H1 (cell line): Measurements from ENCODE around the gene F5. TPM values are rescaled to one million over a fixed set of nuclear protein-coding genes. Genes with fewer than 3 reads are reported as not detected.

Experiments
- CTCF ChIA-PET: fragments of 300-600 bp; sonication (Branson Sonifier 250); formaldehyde crosslinking; loops from one replicate; lab custom pipeline; 2021; ENCODE audit not compliant: partially characterized antibody; lab: Charles Lee
- POLR2A ChIA-PET: fragments of 300-600 bp; sonication (Branson Sonifier 250); formaldehyde crosslinking; loops from one replicate; lab custom pipeline; 2021; ENCODE audit warnings: inconsistent platforms; ENCODE audit not compliant: partially characterized antibody; lab: Charles Lee
- DNase-seq, 2 experiments: peaks; one replicate each; pipeline versions ENCODE4 v3.0.0 to v3.0.0-alpha.2; 2010 to 2022; ENCODE audit warnings: low spot score in 2 of 2, low read depth in 1 of 2, mixed read lengths in 1 of 2
- FAIRE-seq: peaks from 2 replicates; lab custom pipeline; 2011; peaks lifted over from hg19 to GRCh38; lab: Jason Lieb, UNC
- H2AFZ ChIP-seq: 2 replicates; pipeline ENCODE4 v1.8.1; 2012; ENCODE audit warnings: low read length, inconsistent platforms
- H2AK5ac ChIP-seq: 2 replicates; pipeline ENCODE4 v1.6.1; 2013; ENCODE audit warnings: low read depth, low read length
- H2BK120ac ChIP-seq: replicated peaks from 2 replicates; pipeline ENCODE3; 2013; ENCODE audit warnings: low read depth, low read length, inconsistent platforms
- H2BK12ac ChIP-seq: 2 replicates; pipeline ENCODE4 v1.6.1; 2013; ENCODE audit warnings: low read depth, low read length
- H2BK15ac ChIP-seq: 2 replicates; pipeline ENCODE4 v1.6.1; 2013; ENCODE audit warnings: low read length
- H2BK20ac ChIP-seq: 2 replicates; pipeline ENCODE4 v1.6.1; 2013; ENCODE audit warnings: low read length
- H2BK5ac ChIP-seq: 2 replicates; pipeline ENCODE4 v1.6.1; 2013; ENCODE audit warnings: low read depth, low read length
- H3K14ac ChIP-seq: 2 replicates; pipeline ENCODE4 v1.6.1; 2013; ENCODE audit warnings: inconsistent platforms; ENCODE audit not compliant: insufficient read length
- H3K18ac ChIP-seq: 2 replicates; pipeline ENCODE4 v1.6.1; 2013; ENCODE audit warnings: low read length; ENCODE audit errors: extremely low read depth
- H3K23ac ChIP-seq: 2 replicates; pipeline ENCODE4 v1.6.1; 2013; ENCODE audit warnings: inconsistent platforms; ENCODE audit not compliant: insufficient read length
- H3K23me2 ChIP-seq: 2 replicates; pipeline ENCODE4 v1.6.1; 2013; ENCODE audit warnings: low read depth, low read length
- H3K27ac ChIP-seq: 2 replicates; pipeline ENCODE4 v1.6.1; 2011; ENCODE audit warnings: low read depth, low read length, inconsistent platforms
- H3K27me3 ChIP-seq, 4 experiments: replicated peaks in 1 of 4; 1 replicate in 1 of 4; 2 replicates in 3 of 4; pipeline versions ENCODE4 v1.6.1 to v1.8.1; 2011 to 2013; ENCODE audit warnings: low read length in 3 of 4, mild to moderate bottlenecking in 3 of 4, inconsistent platforms in 2 of 4, mixed read lengths in 2 of 4, moderate library complexity in 1 of 4; ENCODE audit not compliant: control insufficient read depth in 3 of 4, insufficient read depth in 3 of 4; ENCODE audit errors: extremely low read depth in 1 of 4
- H3K36me3 ChIP-seq, 4 experiments: 2 replicates each; pipeline versions ENCODE4 v1.6.1 to v1.8.1; 2011 to 2013; ENCODE audit warnings: mild to moderate bottlenecking in 4 of 4, low read length in 3 of 4, moderate library complexity in 2 of 4, control low read depth in 1 of 4, inconsistent platforms in 1 of 4; ENCODE audit not compliant: insufficient read depth in 4 of 4, control insufficient read depth in 2 of 4
- H3K4ac ChIP-seq: replicated peaks from 2 replicates; pipeline ENCODE3; 2013; ENCODE audit warnings: low read length, low read depth, mixed read lengths, inconsistent platforms; ENCODE audit not compliant: insufficient read length
- H3K4me1 ChIP-seq, 4 experiments: replicated peaks in 1 of 4; 1 replicate in 1 of 4; 2 replicates in 3 of 4; pipeline versions ENCODE4 v1.6.1 to v1.8.1; 2011 to 2013; ENCODE audit warnings: low read length in 3 of 4, inconsistent platforms in 2 of 4, mixed read lengths in 1 of 4; ENCODE audit not compliant: insufficient read depth in 4 of 4, control insufficient read depth in 3 of 4
- H3K4me2 ChIP-seq, 2 experiments: 2 replicates each; pipeline versions ENCODE4 v1.6.1 to v1.8.1; 2011 to 2013; ENCODE audit warnings: low read depth in 2 of 2, low read length in 2 of 2, control low read depth in 1 of 2, inconsistent platforms in 1 of 2, mild to moderate bottlenecking in 1 of 2; ENCODE audit not compliant: insufficient read depth in 1 of 2
- H3K4me3 ChIP-seq, 4 experiments: fragments of 200-600, 300-600 bp in 1 of 4; sonication (generic), shearing (Covaris generic), sonication (Bioruptor Twin) in 1 of 4; 2 replicates each; pipeline versions ENCODE4 v1.5.1 to v1.8.1; 2011 to 2016; ENCODE audit warnings: low read length in 4 of 4, low read depth in 3 of 4, control low read depth in 2 of 4, inconsistent platforms in 2 of 4, mild to moderate bottlenecking in 2 of 4, mixed read lengths in 1 of 4, moderate library complexity in 1 of 4; ENCODE audit not compliant: insufficient read depth in 2 of 4; ENCODE audit errors: extremely low read depth in 1 of 4
- H3K56ac ChIP-seq: replicated peaks from 2 replicates; pipeline ENCODE3; 2013; ENCODE audit warnings: low read depth, mild to moderate bottlenecking, mixed read lengths, low read length, inconsistent platforms; ENCODE audit not compliant: insufficient read length
- H3K79me1 ChIP-seq: 2 replicates; pipeline ENCODE4 v1.6.1; 2013; ENCODE audit warnings: low read depth, low read length, control low read depth
- H3K79me2 ChIP-seq, 2 experiments: 2 replicates each; pipeline versions ENCODE4 v1.6.1 to v1.8.1; 2012 to 2013; ENCODE audit warnings: low read length in 2 of 2, mild to moderate bottlenecking in 2 of 2, inconsistent platforms in 1 of 2; ENCODE audit not compliant: insufficient read depth in 2 of 2, control insufficient read depth in 1 of 2
- H3K9ac ChIP-seq, 4 experiments: replicated peaks in 1 of 4; 1 replicate in 1 of 4; 2 replicates in 3 of 4; pipeline versions ENCODE4 v1.6.1 to v1.8.1; 2011 to 2013; ENCODE audit warnings: low read depth in 3 of 4, low read length in 3 of 4, control low read depth in 2 of 4, mild to moderate bottlenecking in 2 of 4, moderate library complexity in 2 of 4, inconsistent platforms in 1 of 4; ENCODE audit errors: extremely low read depth in 1 of 4
- H3K9me3 ChIP-seq, 2 experiments: 2 replicates each; pipeline versions ENCODE4 v1.6.1 to v1.8.1; 2012 to 2013; ENCODE audit warnings: mild to moderate bottlenecking in 2 of 2, moderate library complexity in 2 of 2, control low read depth in 1 of 2, inconsistent platforms in 1 of 2, low read depth in 1 of 2, low read length in 1 of 2, mixed read lengths in 1 of 2; ENCODE audit not compliant: insufficient read depth in 2 of 2
- H4K20me1 ChIP-seq, 2 experiments: replicated peaks in 1 of 2; 2 replicates each; pipeline versions ENCODE3 to v1.8.1; 2011 to 2013; ENCODE audit warnings: inconsistent platforms in 2 of 2, low read length in 2 of 2, mild to moderate bottlenecking in 1 of 2; ENCODE audit not compliant: insufficient read depth in 2 of 2, control insufficient read depth in 1 of 2
- H4K5ac ChIP-seq: 2 replicates; pipeline ENCODE4 v1.6.1; 2013; ENCODE audit warnings: low read length, low read depth, mixed read lengths, inconsistent platforms; ENCODE audit not compliant: insufficient read length
- H4K8ac ChIP-seq: 2 replicates; pipeline ENCODE4 v1.8.0; 2013; ENCODE audit warnings: mild to moderate bottlenecking, moderate library complexity, low read length, inconsistent platforms; ENCODE audit not compliant: insufficient read depth; ENCODE audit errors: extremely low read depth
- H4K91ac ChIP-seq: replicated peaks from 2 replicates; pipeline ENCODE3; 2013; ENCODE audit warnings: low read length, mixed read lengths, inconsistent platforms; ENCODE audit not compliant: insufficient read length
- JUND ChIP-seq: IDR thresholded peaks from 2 replicates; pipeline ENCODE4 v1.6.1; 2011; ENCODE audit warnings: mild to moderate bottlenecking, improper control_type of control experiment, low read length
- POLR2A ChIP-seq, 2 experiments: IDR thresholded peaks; 1 replicate in 1 of 2; 2 replicates in 1 of 2; pipeline ENCODE4 v1.6.1; 2011; ENCODE audit warnings: low read depth in 2 of 2, low read length in 2 of 2, mild to moderate bottlenecking in 2 of 2; ENCODE audit errors: control extremely low read depth in 1 of 2
- POU5F1 ChIP-seq: IDR thresholded peaks from 2 replicates; pipeline ENCODE4 v1.6.1; 2011; ENCODE audit warnings: low read depth, mild to moderate bottlenecking, low read length, moderate library complexity
- SP1 ChIP-seq: IDR thresholded peaks from 2 replicates; pipeline ENCODE4 v1.6.1; 2011; ENCODE audit warnings: low read depth, low read length
- TEAD4 ChIP-seq: IDR thresholded peaks from 2 replicates; pipeline ENCODE4 v1.6.1; 2012; ENCODE audit warnings: low read depth, low read length, inconsistent platforms, mixed read lengths
- WGBS, 2 experiments: shearing (Covaris generic) in 1 of 2; methylation state at CpG; one replicate each; pipeline versions ENCODE4 v1.1.6 to v1.1.7; 2013 to 2015; ENCODE audit warnings: low lambda C conversion rate in 2 of 2, mixed read lengths in 2 of 2, inconsistent platforms in 1 of 2, low coverage in 1 of 2, missing lambda C conversion rate in 1 of 2; ENCODE audit not compliant: insufficient replicate concordance in 2 of 2, insufficient coverage in 1 of 2, insufficient read length in 1 of 2; ENCODE audit errors: extremely low coverage in 1 of 2, missing lambda C conversion rate in 1 of 2; 5-methylcytosine and 5-hydroxymethylcytosine counted together
- polyA plus RNA-seq, 7 experiments: library from polyadenylated mRNA; depleted of rRNA in 3 of 7; stranded (reverse) in 5 of 7; unstranded in 2 of 7; fragments of >200 nt in 5 of 7; fragments of 200-250 nt in 2 of 7; gene quantifications; 1 replicate in 5 of 7; 2 replicates in 1 of 7; 4 replicates in 1 of 7; pipeline versions ENCODE4 v1.2.1 to v1.2.3, GENCODE V29; 2011 to 2013; ENCODE audit warnings: missing spikeins in 2 of 7, mixed read lengths in 2 of 7
- total RNA-seq: library from RNA; stranded (reverse); fragmentation: NEBNext Ultra II Directional; extraction: Animal tissue kit (Norgen Biotek cat#: 25700); gene quantifications from 2 replicates; pipeline ENCODE4 v1.2.1, GENCODE V29; 2021
- TF ChIP-seq, protein P1 (sequence below): IDR thresholded peaks from 2 replicates; pipeline ENCODE4 v1.6.1; 2011; ENCODE audit warnings: low read depth, mild to moderate bottlenecking, low read length; ENCODE audit not compliant: insufficient read depth
- TF ChIP-seq, protein P2 (sequence below): IDR thresholded peaks from 2 replicates; pipeline ENCODE4 v1.6.1; 2012; ENCODE audit warnings: low read length, inconsistent platforms

The F5 gene
- total and polyA plus RNA-seq, 2 of the 8 experiments (the other 6 are each of a cell fraction or from before 2014, with no cell fraction given) = 0.04 to 0.06 TPM

DNA sequence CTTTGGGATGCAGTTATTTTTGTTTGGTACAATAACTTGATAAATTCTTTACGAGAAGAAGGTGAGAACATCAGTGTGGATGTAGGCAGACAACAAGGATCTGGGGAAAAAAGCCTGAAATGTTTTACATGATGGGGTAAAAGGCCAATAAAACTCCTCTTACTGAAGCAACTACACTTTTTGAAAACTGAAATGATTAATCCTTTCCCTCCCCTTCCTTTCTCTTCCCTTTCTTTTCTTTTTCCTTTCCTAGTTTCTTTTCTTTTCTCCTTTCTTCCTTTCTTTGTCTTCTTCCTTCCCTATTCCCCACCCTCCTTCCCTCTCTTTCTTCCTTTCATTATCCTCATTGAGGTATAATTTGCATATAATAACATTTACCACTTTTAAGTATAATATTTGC lies 24.6 kb downstream of the F5 start:
- H3K27me3 ChIP-seq = no peaks in the 10 kb centered on the region
- H3K4me2 ChIP-seq = no peak overlapping the region

More for the DNA sequence above, 24.6 kb downstream of the F5 start:
- Histone ChIP-seq H3K23ac (no peak overlapping the region), H2BK5ac (no peak overlapping the region), H3K27ac (no peak overlapping the region), H3K9me3 (no peaks in the 10 kb centered on the region), H4K20me1 (no peaks in the 10 kb centered on the region), H2BK15ac (no peak overlapping the region), H4K5ac (no peak overlapping the region), H2AFZ (no peak overlapping the region), H3K4me3 (no peak overlapping the region), H4K8ac (no peak overlapping the region)
- no peak for FAIRE-seq
- no peak for TF ChIP-seq POU5F1
- TF ChIP-seq POLR2A (IDR thresholded peaks at IDR 0.05; ENCODE audit: control extremely low read depth in 1 of 2, low read depth in 2 of 2, low read length in 2 of 2) = no peak
- no peak for TF ChIP-seq JUND
- no peak for TF ChIP-seq TEAD4
- TF ChIP-seq, protein P1, sequence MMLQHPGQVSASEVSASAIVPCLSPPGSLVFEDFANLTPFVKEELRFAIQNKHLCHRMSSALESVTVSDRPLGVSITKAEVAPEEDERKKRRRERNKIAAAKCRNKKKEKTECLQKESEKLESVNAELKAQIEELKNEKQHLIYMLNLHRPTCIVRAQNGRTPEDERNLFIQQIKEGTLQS = no peak
- TF ChIP-seq, protein P2, sequence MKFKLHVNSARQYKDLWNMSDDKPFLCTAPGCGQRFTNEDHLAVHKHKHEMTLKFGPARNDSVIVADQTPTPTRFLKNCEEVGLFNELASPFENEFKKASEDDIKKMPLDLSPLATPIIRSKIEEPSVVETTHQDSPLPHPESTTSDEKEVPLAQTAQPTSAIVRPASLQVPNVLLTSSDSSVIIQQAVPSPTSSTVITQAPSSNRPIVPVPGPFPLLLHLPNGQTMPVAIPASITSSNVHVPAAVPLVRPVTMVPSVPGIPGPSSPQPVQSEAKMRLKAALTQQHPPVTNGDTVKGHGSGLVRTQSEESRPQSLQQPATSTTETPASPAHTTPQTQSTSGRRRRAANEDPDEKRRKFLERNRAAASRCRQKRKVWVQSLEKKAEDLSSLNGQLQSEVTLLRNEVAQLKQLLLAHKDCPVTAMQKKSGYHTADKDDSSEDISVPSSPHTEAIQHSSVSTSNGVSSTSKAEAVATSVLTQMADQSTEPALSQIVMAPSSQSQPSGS = no peak
- TF ChIP-seq SP1 = no peak
- TF ChIP-seq, all 59 proteins: peak for 0
- no peak overlapping the region for H3K14ac ChIP-seq
- 73% methylated on average over 1 of the region's 1 CpG; no CpG with 5 or more reads in 1 of the 2 experiments for WGBS, 2 experiments
- no peak overlapping the region for H2AK5ac ChIP-seq
- H3K23me2 ChIP-seq = no peaks in the 10 kb centered on the region
- H3K4ac ChIP-seq = no peak overlapping the region
- H3K36me3 ChIP-seq = no peaks in the 10 kb centered on the region
- no peak overlapping the region for H4K91ac ChIP-seq
- CTCF ChIA-PET = interaction anchor here (1.9 kb wide), 1 partner anchor 11 kb away, joined by 4 read pairs; no protein-coding TSS in a partner anchor
- no peak overlapping the region for H3K18ac ChIP-seq
- H3K79me1 ChIP-seq = no peaks in the 10 kb centered on the region
- no peak overlapping the region for H3K9ac ChIP-seq
- H3K79me2 ChIP-seq = no peaks in the 10 kb centered on the region
- peaks cover 0 to 5% (median 2%) of the 10 kb centered on the region in 4 experiments; a peak in 2 of 7 replicates for H3K4me1 ChIP-seq
- no peak overlapping the region for H3K56ac ChIP-seq
- POLR2A ChIA-PET = no interaction called here
- H2BK12ac ChIP-seq = no peak overlapping the region
- no peak for DNase-seq
- no peak overlapping the region for H2BK20ac ChIP-seq
- H2BK120ac ChIP-seq = no peak overlapping the region
